ENCODE measurements around the gene IZUMO1. TPM values are rescaled to one million over a fixed set of nuclear protein-coding genes. Genes with fewer than 3 reads are reported as not detected.
A peak's percentile ranks its signal among the peaks of the same experiment; 100 is the strongest.

IZUMO1 gene
- total and polyA plus RNA-seq, 9 of the 15 experiments (the other 6 are each of a cell fraction or from before 2014, with no cell fraction given): 0.14 to 2.1 (median 0.73) TPM

DNA sequence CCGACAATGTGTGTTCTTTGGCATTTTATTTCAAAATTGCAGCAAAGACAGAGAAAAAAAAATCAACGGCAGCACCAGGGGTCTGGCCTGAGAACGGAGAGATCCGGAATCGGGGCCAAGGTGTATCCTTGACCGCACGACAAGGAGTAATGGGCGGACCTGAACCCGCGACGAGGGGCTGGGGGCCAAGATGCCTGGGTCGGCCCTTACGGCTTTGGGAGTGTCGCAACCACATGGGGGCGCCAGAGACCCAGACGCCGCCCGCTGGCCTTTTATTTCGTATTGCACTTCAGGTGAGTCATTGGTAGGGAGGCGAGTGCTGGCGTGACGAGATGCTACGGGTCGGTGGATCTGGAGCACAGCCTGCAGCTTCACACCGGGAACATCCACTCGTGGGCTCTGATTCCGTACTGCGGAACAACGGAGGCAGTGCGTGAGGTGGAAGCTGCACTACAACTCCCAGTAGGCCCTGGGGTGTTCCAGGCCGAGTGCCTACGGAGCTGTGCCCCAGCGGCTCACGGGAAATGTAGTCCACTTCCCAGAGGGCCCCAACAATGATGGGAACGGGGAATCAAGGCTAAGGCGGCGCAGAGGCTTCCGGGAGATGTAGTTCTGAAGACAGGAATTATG is 48.5 kb upstream of the IZUMO1 start (continued):
- TF ChIP-seq CREB3L1 (IDR thresholded peaks at IDR 0.05; ENCODE audit: borderline replicate concordance, low read depth): peak; percentile 98
- TF ChIP-seq, protein P1, sequence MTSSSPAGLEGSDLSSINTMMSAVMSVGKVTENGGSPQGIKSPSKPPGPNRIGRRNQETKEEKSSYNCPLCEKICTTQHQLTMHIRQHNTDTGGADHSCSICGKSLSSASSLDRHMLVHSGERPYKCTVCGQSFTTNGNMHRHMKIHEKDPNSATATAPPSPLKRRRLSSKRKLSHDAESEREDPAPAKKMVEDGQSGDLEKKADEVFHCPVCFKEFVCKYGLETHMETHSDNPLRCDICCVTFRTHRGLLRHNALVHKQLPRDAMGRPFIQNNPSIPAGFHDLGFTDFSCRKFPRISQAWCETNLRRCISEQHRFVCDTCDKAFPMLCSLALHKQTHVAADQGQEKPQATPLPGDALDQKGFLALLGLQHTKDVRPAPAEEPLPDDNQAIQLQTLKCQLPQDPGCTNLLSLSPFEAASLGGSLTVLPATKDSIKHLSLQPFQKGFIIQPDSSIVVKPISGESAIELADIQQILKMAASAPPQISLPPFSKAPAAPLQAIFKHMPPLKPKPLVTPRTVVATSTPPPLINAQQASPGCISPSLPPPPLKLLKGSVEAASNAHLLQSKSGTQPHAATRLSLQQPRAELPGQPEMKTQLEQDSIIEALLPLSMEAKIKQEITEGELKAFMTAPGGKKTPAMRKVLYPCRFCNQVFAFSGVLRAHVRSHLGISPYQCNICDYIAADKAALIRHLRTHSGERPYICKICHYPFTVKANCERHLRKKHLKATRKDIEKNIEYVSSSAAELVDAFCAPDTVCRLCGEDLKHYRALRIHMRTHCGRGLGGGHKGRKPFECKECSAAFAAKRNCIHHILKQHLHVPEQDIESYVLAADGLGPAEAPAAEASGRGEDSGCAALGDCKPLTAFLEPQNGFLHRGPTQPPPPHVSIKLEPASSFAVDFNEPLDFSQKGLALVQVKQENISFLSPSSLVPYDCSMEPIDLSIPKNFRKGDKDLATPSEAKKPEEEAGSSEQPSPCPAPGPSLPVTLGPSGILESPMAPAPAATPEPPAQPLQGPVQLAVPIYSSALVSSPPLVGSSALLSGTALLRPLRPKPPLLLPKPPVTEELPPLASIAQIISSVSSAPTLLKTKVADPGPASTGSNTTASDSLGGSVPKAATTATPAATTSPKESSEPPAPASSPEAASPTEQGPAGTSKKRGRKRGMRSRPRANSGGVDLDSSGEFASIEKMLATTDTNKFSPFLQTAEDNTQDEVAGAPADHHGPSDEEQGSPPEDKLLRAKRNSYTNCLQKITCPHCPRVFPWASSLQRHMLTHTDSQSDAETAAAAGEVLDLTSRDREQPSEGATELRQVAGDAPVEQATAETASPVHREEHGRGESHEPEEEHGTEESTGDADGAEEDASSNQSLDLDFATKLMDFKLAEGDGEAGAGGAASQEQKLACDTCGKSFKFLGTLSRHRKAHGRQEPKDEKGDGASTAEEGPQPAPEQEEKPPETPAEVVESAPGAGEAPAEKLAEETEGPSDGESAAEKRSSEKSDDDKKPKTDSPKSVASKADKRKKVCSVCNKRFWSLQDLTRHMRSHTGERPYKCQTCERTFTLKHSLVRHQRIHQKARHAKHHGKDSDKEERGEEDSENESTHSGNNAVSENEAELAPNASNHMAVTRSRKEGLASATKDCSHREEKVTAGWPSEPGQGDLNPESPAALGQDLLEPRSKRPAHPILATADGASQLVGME (CRISPR knock-in tag; IDR thresholded peaks at IDR 0.05): no peak; the same call in 1 of the 2 replicates
- TF ChIP-seq, protein P2, sequence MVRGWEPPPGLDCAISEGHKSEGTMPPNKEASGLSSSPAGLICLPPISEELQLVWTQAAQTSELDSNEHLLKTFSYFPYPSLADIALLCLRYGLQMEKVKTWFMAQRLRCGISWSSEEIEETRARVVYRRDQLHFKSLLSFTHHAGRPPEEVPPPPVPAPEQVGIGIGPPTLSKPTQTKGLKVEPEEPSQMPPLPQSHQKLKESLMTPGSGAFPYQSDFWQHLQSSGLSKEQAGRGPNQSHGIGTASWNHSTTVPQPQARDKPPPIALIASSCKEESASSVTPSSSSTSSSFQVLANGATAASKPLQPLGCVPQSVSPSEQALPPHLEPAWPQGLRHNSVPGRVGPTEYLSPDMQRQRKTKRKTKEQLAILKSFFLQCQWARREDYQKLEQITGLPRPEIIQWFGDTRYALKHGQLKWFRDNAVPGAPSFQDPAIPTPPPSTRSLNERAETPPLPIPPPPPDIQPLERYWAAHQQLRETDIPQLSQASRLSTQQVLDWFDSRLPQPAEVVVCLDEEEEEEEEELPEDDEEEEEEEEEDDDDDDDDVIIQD (CRISPR knock-in tag; IDR thresholded peaks at IDR 0.05): no peak
- TF ChIP-seq ZBTB9 (CRISPR knock-in tag; IDR thresholded peaks at IDR 0.05): peak; percentile 92; the same call in 1 of the 2 replicates
- TF ChIP-seq CREB1 (IDR thresholded peaks at IDR 0.05): peak; percentile 75
- TF ChIP-seq CREB1 (CRISPR knock-in tag; IDR thresholded peaks at IDR 0.05): peak; percentile 77
- TF ChIP-seq RBFOX2 (IDR thresholded peaks at IDR 0.05; ENCODE audit: low read depth, low read length): peak; percentile 56
- no peak for TF ChIP-seq ZNF696 (CRISPR knock-in tag; conservative IDR thresholded peaks at IDR 0.05)
- TF ChIP-seq ZBTB8A (IDR thresholded peaks at IDR 0.05; ENCODE audit: partially characterized antibody): no peak
- TF ChIP-seq, protein P3, sequence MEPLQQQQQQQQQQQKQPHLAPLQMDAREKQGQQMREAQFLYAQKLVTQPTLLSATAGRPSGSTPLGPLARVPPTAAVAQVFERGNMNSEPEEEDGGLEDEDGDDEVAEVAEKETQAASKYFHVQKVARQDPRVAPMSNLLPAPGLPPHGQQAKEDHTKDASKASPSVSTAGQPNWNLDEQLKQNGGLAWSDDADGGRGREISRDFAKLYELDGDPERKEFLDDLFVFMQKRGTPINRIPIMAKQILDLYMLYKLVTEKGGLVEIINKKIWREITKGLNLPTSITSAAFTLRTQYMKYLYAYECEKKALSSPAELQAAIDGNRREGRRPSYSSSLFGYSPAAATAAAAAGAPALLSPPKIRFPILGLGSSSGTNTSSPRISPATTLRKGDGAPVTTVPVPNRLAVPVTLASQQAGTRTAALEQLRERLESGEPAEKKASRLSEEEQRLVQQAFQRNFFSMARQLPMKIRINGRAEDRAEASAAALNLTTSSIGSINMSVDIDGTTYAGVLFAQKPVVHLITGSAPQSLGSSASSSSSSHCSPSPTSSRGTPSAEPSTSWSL (CRISPR knock-in tag; IDR thresholded peaks at IDR 0.05; ENCODE audit: borderline replicate concordance): no peak
- TF ChIP-seq ZBTB1 (CRISPR knock-in tag; IDR thresholded peaks at IDR 0.05; ENCODE audit: borderline replicate concordance, low read depth): peak; percentile 11; the same call in 1 of the 2 replicates
- TF ChIP-seq GATAD2A (IDR thresholded peaks at IDR 0.05): no peak
- peak; percentile 48; the same call in 1 of the 2 replicates for TF ChIP-seq PHF8 (IDR thresholded peaks at IDR 0.05; ENCODE audit: borderline replicate concordance, low read length)
- TF ChIP-seq ZNF384 (IDR thresholded peaks at IDR 0.05; ENCODE audit: low read depth, low read length): no peak
